K562 (cell line): Measurements from ENCODE around the gene FAM219B. TPM values are rescaled to one million over a fixed set of nuclear protein-coding genes. Genes with fewer than 3 reads are reported as not detected.

ENCODE experiments used
- CTCFL ChIP-seq: IDR thresholded peaks from 2 replicates; pipeline ENCODE4 v1.6.1; 2011; ENCODE audit warnings: borderline replicate concordance, low read depth, mild to moderate bottlenecking, moderate library complexity, low read length; ENCODE audit not compliant: insufficient read depth, poor library complexity, severe bottlenecking
- E2F6 ChIP-seq, 2 experiments: IDR thresholded peaks; 2 replicates each; pipeline ENCODE4 v1.6.1; 2011; ENCODE audit warnings: borderline replicate concordance in 1 of 2, control low read depth in 1 of 2, low read depth in 1 of 2, low read length in 1 of 2, mild to moderate bottlenecking in 1 of 2, mixed read lengths in 1 of 2, moderate library complexity in 1 of 2; ENCODE audit not compliant: insufficient read depth in 1 of 2, insufficient read length in 1 of 2, poor library complexity in 1 of 2, severe bottlenecking in 1 of 2; ENCODE audit errors: extremely low read depth in 1 of 2
- ETV1 ChIP-seq: fragments of 450-650 bp; conservative IDR thresholded peaks from 2 replicates; pipeline ENCODE4 v1.6.1; 2016; ENCODE audit warnings: missing genetic modification characterization, control low read depth, low read depth, missing compliant biosample characterization
- SMARCA4 ChIP-seq: fragments of 450-650 bp; IDR thresholded peaks from 2 replicates; pipeline ENCODE4 v1.6.1; 2016
- U2AF1 ChIP-seq: fragments of 200-400 bp; formaldehyde crosslinking; optimal IDR thresholded peaks from 2 replicates; pipeline ENCODE3; 2017; ENCODE audit warnings: mild to moderate bottlenecking, low read depth, low read length, moderate library complexity
- ZNF407 ChIP-seq: fragments of 450-650 bp; IDR thresholded peaks from 2 replicates; pipeline ENCODE4 v1.6.1; 2016; ENCODE audit warnings: low read depth
- ZNF592 ChIP-seq: fragments of 450-650 bp; IDR thresholded peaks from 2 replicates; pipeline ENCODE4 v1.6.1; 2017; ENCODE audit warnings: antibody characterized with exemption, mild to moderate bottlenecking
- ZNF717 ChIP-seq: fragments of 250-450 bp; sonication (Bioruptor Pico); IDR thresholded peaks from 2 replicates; pipeline ENCODE4 v1.5.0; 2021
- polyA plus RNA-seq, 8 experiments: library from polyadenylated mRNA; depleted of rRNA in 4 of 8; stranded (reverse) in 5 of 8; unstranded in 3 of 8; fragments of >200 nt; fragmentation: Nextera tagmentation in 2 of 8; fragmentation: Illumina TruSeq in 1 of 8; extraction: Ambion mirVana in 2 of 8; extraction: Trizol in 1 of 8; gene quantifications; 2 replicates each; pipeline versions ENCODE4 v1.2.1 to v1.2.3, GENCODE V29; 2011 to 2014; ENCODE audit warnings: inconsistent platforms in 1 of 8, missing spikeins in 1 of 8
- total RNA-seq, 7 experiments: library from RNA; depleted of rRNA in 6 of 7; stranded (reverse); fragments of >200 nt in 6 of 7; fragmentation: Illumina TruSeq in 2 of 7; extraction: Trizol in 2 of 7; gene quantifications; 2 replicates each; pipeline versions ENCODE4 v1.2.1 to v1.2.3, GENCODE V29; 2011 to 2021; ENCODE audit warnings: low replicate concordance in 1 of 7

FAM219B gene
- total and polyA plus RNA-seq, 9 of the 15 experiments (the other 6 are each of a cell fraction or from before 2014, with no cell fraction given) = 6.8 to 50.4 (median 29.4) TPM

- TF ChIP-seq ZNF407 = 0 out of 2 replicates have a peak, but pooled peaks have one; percentile 9
- 0 out of 2 replicates have a peak, but pooled peaks have one; percentile 2 for TF ChIP-seq ZNF592
- 0 out of 2 replicates have a peak, but pooled peaks have one; percentile 35 for TF ChIP-seq ETV1
- no peak for TF ChIP-seq U2AF1
- TF ChIP-seq E2F6 (IDR thresholded peaks at IDR 0.05; ENCODE audit: borderline replicate concordance in 1 of 2, extremely low read depth in 1 of 2, insufficient read depth in 1 of 2, insufficient read length in 1 of 2, low read depth in 1 of 2, low read length in 1 of 2, poor library complexity in 1 of 2, severe bottlenecking in 1 of 2) = peak in 1 of 2 experiments; percentile 47
- peak; percentile 16 for TF ChIP-seq CTCFL
- TF ChIP-seq SMARCA4 = peak; percentile 20; the same call in 1 of the 2 replicates
- 0 out of 2 replicates have a peak, but pooled peaks have one; percentile 21 for TF ChIP-seq ZNF717 (CRISPR knock-in tag)
Observed at GRCh38 chr15:74937272-74937589, 30.6 kb upstream of the FAM219B start (continued).
